Astrocyte (in vitro differentiated cells and primary cell): Measurements from ENCODE around the gene AQP12A. TPM values are rescaled to one million over a fixed set of nuclear protein-coding genes. Genes with fewer than 3 reads are reported as not detected.

Source experiments
- DNase-seq: peaks from one replicate; pipeline ENCODE4 v3.0.0-alpha.2; 2010; ENCODE audit warnings: low read depth
- FAIRE-seq: peaks from 2 replicates; lab custom pipeline; 2011; peaks lifted over from hg19 to GRCh38; lab: Jason Lieb, UNC
- H2AFZ ChIP-seq: 2 replicates; pipeline ENCODE4 v1.6.0; 2012; ENCODE audit warnings: low read depth, low read length, inconsistent platforms
- H3K27ac ChIP-seq: 2 replicates; pipeline ENCODE4 v1.5.1; 2011; ENCODE audit warnings: low read depth, low read length, inconsistent platforms
- H3K27me3 ChIP-seq: 2 replicates; pipeline ENCODE4 v1.6.0; 2011; ENCODE audit warnings: low read length, inconsistent platforms; ENCODE audit not compliant: insufficient read depth
- H3K36me3 ChIP-seq: 2 replicates; pipeline ENCODE4 v1.5.1; 2011; ENCODE audit warnings: low read length, inconsistent platforms; ENCODE audit not compliant: insufficient read depth
- H3K4me1 ChIP-seq: 2 replicates; pipeline ENCODE4 v1.5.1; 2011; ENCODE audit warnings: low read length, inconsistent platforms; ENCODE audit not compliant: insufficient read depth
- H3K4me2 ChIP-seq: 2 replicates; pipeline ENCODE4 v1.6.0; 2012; ENCODE audit warnings: low read length, inconsistent platforms
- H3K4me3 ChIP-seq: 2 replicates; pipeline ENCODE4 v1.5.1; 2011; ENCODE audit warnings: low read depth, mild to moderate bottlenecking, low read length, inconsistent platforms; ENCODE audit not compliant: insufficient read depth
- H3K79me2 ChIP-seq: 2 replicates; pipeline ENCODE4 v1.6.0; 2012; ENCODE audit warnings: mild to moderate bottlenecking, low read length, inconsistent platforms; ENCODE audit not compliant: insufficient read depth
- H3K9ac ChIP-seq: 2 replicates; pipeline ENCODE4 v1.6.0; 2012; ENCODE audit warnings: mild to moderate bottlenecking, low read length, inconsistent platforms
- H3K9me3 ChIP-seq: 2 replicates; pipeline ENCODE4 v1.5.1; 2012; ENCODE audit warnings: low read depth, mild to moderate bottlenecking, low read length, inconsistent platforms; ENCODE audit not compliant: insufficient read depth
- H4K20me1 ChIP-seq: 2 replicates; pipeline ENCODE4 v1.6.0; 2012; ENCODE audit warnings: low read length, inconsistent platforms; ENCODE audit not compliant: insufficient read depth
- H3K27ac Mint-ChIP-seq: one replicate; pipeline ENCODE4 v1.8.0; 2021; ENCODE audit warnings: mild to moderate bottlenecking, mixed read lengths; ENCODE audit not compliant: unreplicated experiment
- H3K27me3 Mint-ChIP-seq: one replicate; pipeline ENCODE4 v1.8.0; 2021; ENCODE audit warnings: low read depth, mixed read lengths; ENCODE audit not compliant: unreplicated experiment
- H3K36me3 Mint-ChIP-seq: one replicate; pipeline ENCODE4 v1.8.0; 2021; ENCODE audit warnings: low read depth, mixed read lengths; ENCODE audit not compliant: unreplicated experiment
- H3K4me1 Mint-ChIP-seq: one replicate; pipeline ENCODE4 v1.8.0; 2021; ENCODE audit warnings: low read depth, mixed read lengths; ENCODE audit not compliant: unreplicated experiment
- H3K4me3 Mint-ChIP-seq: one replicate; pipeline ENCODE4 v1.8.0; 2021; ENCODE audit warnings: mild to moderate bottlenecking, moderate library complexity, mixed read lengths; ENCODE audit not compliant: unreplicated experiment
- H3K9me3 Mint-ChIP-seq: one replicate; pipeline ENCODE4 v1.8.0; 2021; ENCODE audit warnings: mild to moderate bottlenecking, mixed read lengths; ENCODE audit not compliant: unreplicated experiment
- CTCF ChIP-seq: IDR thresholded peaks from 2 replicates; pipeline ENCODE4 v1.5.1; 2011; ENCODE audit warnings: low read depth, mild to moderate bottlenecking, inconsistent platforms, low read length, moderate library complexity; ENCODE audit not compliant: insufficient read depth
- EZH2 ChIP-seq: IDR thresholded peaks from 2 replicates; pipeline ENCODE4 v1.6.1; 2012; ENCODE audit warnings: mild to moderate bottlenecking, low read length, inconsistent platforms; ENCODE audit not compliant: insufficient read depth
- total RNA-seq: library from RNA; stranded (reverse); gene quantifications from 2 replicates; pipeline ENCODE4 v1.2.1, GENCODE V29; 2021

AQP12A gene
- total RNA-seq, 1 donor from 2014 or later = not detected

DNA sequence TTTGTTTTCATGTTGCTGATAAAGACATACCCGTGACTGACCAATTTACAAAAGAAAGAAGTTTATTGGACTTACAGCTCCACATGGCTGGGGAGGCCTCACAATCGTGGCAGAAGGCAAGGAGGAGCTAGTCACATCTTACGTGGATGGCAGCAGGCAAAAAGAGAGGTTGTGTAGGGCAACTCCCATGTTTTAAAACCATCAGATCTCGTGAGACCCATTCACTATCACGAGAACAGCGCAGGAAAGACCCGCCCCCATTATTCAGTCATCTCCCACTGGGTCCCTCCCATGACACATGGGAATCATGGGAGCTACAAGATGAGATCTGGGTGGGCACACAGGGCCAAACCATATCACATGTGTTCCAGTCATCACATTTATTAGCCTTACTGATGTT lies 16.8 kb downstream of the AQP12A start:
- DNase-seq (no peak), FAIRE-seq (no peak)
- Histone ChIP-seq H3K27me3 (peaks cover 19% of the 10 kb centered on the region), H3K9ac (no peak overlapping the region), H3K4me3 (no peak overlapping the region), H3K79me2 (no peaks in the 10 kb centered on the region), H3K4me1 (no peaks in the 10 kb centered on the region), H3K36me3 (no peaks in the 10 kb centered on the region), H3K27ac (no peak overlapping the region), H2AFZ (no peak overlapping the region), H3K9me3 (no peaks in the 10 kb centered on the region), H3K4me2 (no peak overlapping the region), H4K20me1 (no peaks in the 10 kb centered on the region)
- no peak overlapping the region for H3K27ac Mint-ChIP-seq
- H3K4me1 Mint-ChIP-seq = no peaks in the 10 kb centered on the region
- H3K27me3 Mint-ChIP-seq = peaks cover 32% of the 10 kb centered on the region
- H3K4me3 Mint-ChIP-seq = no peak overlapping the region
- H3K36me3 Mint-ChIP-seq = no peaks in the 10 kb centered on the region
- no peak for TF ChIP-seq CTCF
- no peak for TF ChIP-seq EZH2
- H3K9me3 Mint-ChIP-seq = no peaks in the 10 kb centered on the region

DNA sequence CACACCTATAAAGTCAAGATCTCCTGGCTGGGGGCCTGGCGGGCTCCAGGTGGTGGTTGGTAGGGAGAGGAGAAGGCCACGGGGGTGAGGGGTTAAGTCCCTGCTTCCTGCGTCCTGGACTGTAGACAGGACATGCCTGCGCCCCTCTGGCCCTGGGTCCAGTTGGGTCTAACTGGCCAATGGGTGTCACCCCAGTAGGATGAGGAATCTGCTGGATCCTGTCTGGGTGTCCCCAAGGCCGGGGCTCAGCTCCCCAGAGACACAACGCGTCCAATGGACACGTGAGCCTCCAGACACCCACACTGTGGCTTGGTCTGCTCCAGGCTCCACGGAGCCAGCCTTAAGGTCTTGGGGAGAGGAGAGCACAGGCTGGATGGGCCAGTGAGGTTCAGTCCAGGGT lies 19.6 kb downstream of the AQP12A start:
- DNase-seq = no peak

More for the DNA sequence above, 19.6 kb downstream of the AQP12A start:
- H3K79me2 ChIP-seq = no peaks in the 10 kb centered on the region
- H3K9ac ChIP-seq = no peak overlapping the region
- H3K27ac ChIP-seq = no peak overlapping the region
- no peaks in the 10 kb centered on the region for H3K9me3 Mint-ChIP-seq
- no peak overlapping the region for H2AFZ ChIP-seq
- no peak overlapping the region for H3K27ac Mint-ChIP-seq
- H3K4me2 ChIP-seq = no peak overlapping the region
- no peaks in the 10 kb centered on the region for H3K4me1 Mint-ChIP-seq
- TF ChIP-seq EZH2 = no peak
- TF ChIP-seq CTCF = no peak
- no peak overlapping the region for H3K4me3 Mint-ChIP-seq
- no peaks in the 10 kb centered on the region for H4K20me1 ChIP-seq
- H3K4me1 ChIP-seq = no peaks in the 10 kb centered on the region
- peaks cover 13% of the 10 kb centered on the region for H3K27me3 ChIP-seq
- no peak for FAIRE-seq
- H3K36me3 Mint-ChIP-seq = peaks cover 2% of the 10 kb centered on the region
- H3K9me3 ChIP-seq = no peaks in the 10 kb centered on the region
- no peak overlapping the region for H3K4me3 ChIP-seq
- peaks cover 24% of the 10 kb centered on the region for H3K27me3 Mint-ChIP-seq
- H3K36me3 ChIP-seq = no peaks in the 10 kb centered on the region
